Hepatocyte (in vitro differentiated cells): ENCODE measurements around the gene CCDC127.
"Not testable (repeated sequence)": the region's sequence is repeated elsewhere in the genome, so short reads cannot be mapped to it uniquely, and the experiment has no call there.

Experiments
- EZH2 ChIP-seq: fragments of 200-600 bp; sonication (generic); IDR thresholded peaks from 2 replicates; pipeline ENCODE4 v1.6.1; 2016; ENCODE audit warnings: antibody characterized with exemption, mild to moderate bottlenecking, borderline replicate concordance
- TF ChIP-seq, protein P1 (sequence below): fragments of 200-600 bp; sonication (generic); IDR thresholded peaks from 2 replicates; pipeline ENCODE4 v1.5.1; 2016; ENCODE audit warnings: antibody characterized with exemption, mild to moderate bottlenecking; ENCODE audit not compliant: poor library complexity

- TF ChIP-seq EZH2: not testable (repeated sequence)
- TF ChIP-seq, protein P1, sequence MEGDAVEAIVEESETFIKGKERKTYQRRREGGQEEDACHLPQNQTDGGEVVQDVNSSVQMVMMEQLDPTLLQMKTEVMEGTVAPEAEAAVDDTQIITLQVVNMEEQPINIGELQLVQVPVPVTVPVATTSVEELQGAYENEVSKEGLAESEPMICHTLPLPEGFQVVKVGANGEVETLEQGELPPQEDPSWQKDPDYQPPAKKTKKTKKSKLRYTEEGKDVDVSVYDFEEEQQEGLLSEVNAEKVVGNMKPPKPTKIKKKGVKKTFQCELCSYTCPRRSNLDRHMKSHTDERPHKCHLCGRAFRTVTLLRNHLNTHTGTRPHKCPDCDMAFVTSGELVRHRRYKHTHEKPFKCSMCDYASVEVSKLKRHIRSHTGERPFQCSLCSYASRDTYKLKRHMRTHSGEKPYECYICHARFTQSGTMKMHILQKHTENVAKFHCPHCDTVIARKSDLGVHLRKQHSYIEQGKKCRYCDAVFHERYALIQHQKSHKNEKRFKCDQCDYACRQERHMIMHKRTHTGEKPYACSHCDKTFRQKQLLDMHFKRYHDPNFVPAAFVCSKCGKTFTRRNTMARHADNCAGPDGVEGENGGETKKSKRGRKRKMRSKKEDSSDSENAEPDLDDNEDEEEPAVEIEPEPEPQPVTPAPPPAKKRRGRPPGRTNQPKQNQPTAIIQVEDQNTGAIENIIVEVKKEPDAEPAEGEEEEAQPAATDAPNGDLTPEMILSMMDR: peak; percentile 53
Observed at GRCh38 chr5:217494-218456, at the start of gene CCDC127, which contains the start of gene SDHA.
